Astrocyte (in vitro differentiated cells and primary cell): ENCODE data around the gene BCAS2. TPM values are rescaled to one million over a fixed set of nuclear protein-coding genes. Genes with fewer than 3 reads are reported as not detected.
"Not testable (repeated sequence)": the region's sequence is repeated elsewhere in the genome, so short reads cannot be mapped to it uniquely, and the experiment has no call there.

Experiments
- DNase-seq: peaks from one replicate; pipeline ENCODE4 v3.0.0-alpha.2; 2010; ENCODE audit warnings: low read depth
- FAIRE-seq: peaks from 2 replicates; lab custom pipeline; 2011; peaks lifted over from hg19 to GRCh38; lab: Jason Lieb, UNC
- H2AFZ ChIP-seq: 2 replicates; pipeline ENCODE4 v1.6.0; 2012; ENCODE audit warnings: low read depth, low read length, inconsistent platforms
- H3K27ac ChIP-seq: 2 replicates; pipeline ENCODE4 v1.5.1; 2011; ENCODE audit warnings: low read depth, low read length, inconsistent platforms
- H3K27me3 ChIP-seq: 2 replicates; pipeline ENCODE4 v1.6.0; 2011; ENCODE audit warnings: low read length, inconsistent platforms; ENCODE audit not compliant: insufficient read depth
- H3K36me3 ChIP-seq: 2 replicates; pipeline ENCODE4 v1.5.1; 2011; ENCODE audit warnings: low read length, inconsistent platforms; ENCODE audit not compliant: insufficient read depth
- H3K4me1 ChIP-seq: 2 replicates; pipeline ENCODE4 v1.5.1; 2011; ENCODE audit warnings: low read length, inconsistent platforms; ENCODE audit not compliant: insufficient read depth
- H3K4me2 ChIP-seq: 2 replicates; pipeline ENCODE4 v1.6.0; 2012; ENCODE audit warnings: low read length, inconsistent platforms
- H3K4me3 ChIP-seq: 2 replicates; pipeline ENCODE4 v1.5.1; 2011; ENCODE audit warnings: low read depth, mild to moderate bottlenecking, low read length, inconsistent platforms; ENCODE audit not compliant: insufficient read depth
- H3K79me2 ChIP-seq: 2 replicates; pipeline ENCODE4 v1.6.0; 2012; ENCODE audit warnings: mild to moderate bottlenecking, low read length, inconsistent platforms; ENCODE audit not compliant: insufficient read depth
- H3K9ac ChIP-seq: 2 replicates; pipeline ENCODE4 v1.6.0; 2012; ENCODE audit warnings: mild to moderate bottlenecking, low read length, inconsistent platforms
- H3K9me3 ChIP-seq: 2 replicates; pipeline ENCODE4 v1.5.1; 2012; ENCODE audit warnings: low read depth, mild to moderate bottlenecking, low read length, inconsistent platforms; ENCODE audit not compliant: insufficient read depth
- H4K20me1 ChIP-seq: 2 replicates; pipeline ENCODE4 v1.6.0; 2012; ENCODE audit warnings: low read length, inconsistent platforms; ENCODE audit not compliant: insufficient read depth
- H3K27ac Mint-ChIP-seq: one replicate; pipeline ENCODE4 v1.8.0; 2021; ENCODE audit warnings: mild to moderate bottlenecking, mixed read lengths; ENCODE audit not compliant: unreplicated experiment
- H3K27me3 Mint-ChIP-seq: one replicate; pipeline ENCODE4 v1.8.0; 2021; ENCODE audit warnings: low read depth, mixed read lengths; ENCODE audit not compliant: unreplicated experiment
- H3K36me3 Mint-ChIP-seq: one replicate; pipeline ENCODE4 v1.8.0; 2021; ENCODE audit warnings: low read depth, mixed read lengths; ENCODE audit not compliant: unreplicated experiment
- H3K4me1 Mint-ChIP-seq: one replicate; pipeline ENCODE4 v1.8.0; 2021; ENCODE audit warnings: low read depth, mixed read lengths; ENCODE audit not compliant: unreplicated experiment
- H3K4me3 Mint-ChIP-seq: one replicate; pipeline ENCODE4 v1.8.0; 2021; ENCODE audit warnings: mild to moderate bottlenecking, moderate library complexity, mixed read lengths; ENCODE audit not compliant: unreplicated experiment
- H3K9me3 Mint-ChIP-seq: one replicate; pipeline ENCODE4 v1.8.0; 2021; ENCODE audit warnings: mild to moderate bottlenecking, mixed read lengths; ENCODE audit not compliant: unreplicated experiment
- EZH2 ChIP-seq: IDR thresholded peaks from 2 replicates; pipeline ENCODE4 v1.6.1; 2012; ENCODE audit warnings: mild to moderate bottlenecking, low read length, inconsistent platforms; ENCODE audit not compliant: insufficient read depth
- total RNA-seq: library from RNA; stranded (reverse); gene quantifications from 2 replicates; pipeline ENCODE4 v1.2.1, GENCODE V29; 2021
- TF ChIP-seq, protein P1 (sequence below): IDR thresholded peaks from 2 replicates; pipeline ENCODE4 v1.5.1; 2011; ENCODE audit warnings: low read depth, mild to moderate bottlenecking, inconsistent platforms, low read length, moderate library complexity; ENCODE audit not compliant: insufficient read depth

Gene BCAS2
- total RNA-seq, 1 donor from 2014 or later = 48.4 TPM

DNA sequence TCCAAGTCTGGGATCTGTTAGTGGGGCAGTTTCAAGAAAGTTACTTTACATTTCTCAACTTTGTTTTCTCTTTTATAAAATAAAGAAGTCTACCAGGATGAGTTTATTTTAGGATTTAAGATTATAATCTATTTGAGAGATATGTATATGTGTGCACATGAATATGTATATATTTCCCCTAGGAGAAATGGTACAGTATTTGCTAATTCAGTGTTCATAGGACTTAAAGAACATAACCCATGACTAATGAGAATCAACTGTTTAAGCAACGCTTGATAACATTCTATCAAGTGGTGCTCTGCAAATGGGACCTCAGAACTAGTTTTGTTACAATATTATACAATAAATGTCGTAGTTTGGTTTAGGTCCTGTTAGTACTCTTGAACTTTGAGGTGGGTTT lies 7.0 kb downstream of the BCAS2 start:
- no peaks in the 10 kb centered on the region for H3K27me3 Mint-ChIP-seq
- no peaks in the 10 kb centered on the region for H3K9me3 Mint-ChIP-seq
- TF ChIP-seq EZH2 = no peak
- TF ChIP-seq, protein P1, sequence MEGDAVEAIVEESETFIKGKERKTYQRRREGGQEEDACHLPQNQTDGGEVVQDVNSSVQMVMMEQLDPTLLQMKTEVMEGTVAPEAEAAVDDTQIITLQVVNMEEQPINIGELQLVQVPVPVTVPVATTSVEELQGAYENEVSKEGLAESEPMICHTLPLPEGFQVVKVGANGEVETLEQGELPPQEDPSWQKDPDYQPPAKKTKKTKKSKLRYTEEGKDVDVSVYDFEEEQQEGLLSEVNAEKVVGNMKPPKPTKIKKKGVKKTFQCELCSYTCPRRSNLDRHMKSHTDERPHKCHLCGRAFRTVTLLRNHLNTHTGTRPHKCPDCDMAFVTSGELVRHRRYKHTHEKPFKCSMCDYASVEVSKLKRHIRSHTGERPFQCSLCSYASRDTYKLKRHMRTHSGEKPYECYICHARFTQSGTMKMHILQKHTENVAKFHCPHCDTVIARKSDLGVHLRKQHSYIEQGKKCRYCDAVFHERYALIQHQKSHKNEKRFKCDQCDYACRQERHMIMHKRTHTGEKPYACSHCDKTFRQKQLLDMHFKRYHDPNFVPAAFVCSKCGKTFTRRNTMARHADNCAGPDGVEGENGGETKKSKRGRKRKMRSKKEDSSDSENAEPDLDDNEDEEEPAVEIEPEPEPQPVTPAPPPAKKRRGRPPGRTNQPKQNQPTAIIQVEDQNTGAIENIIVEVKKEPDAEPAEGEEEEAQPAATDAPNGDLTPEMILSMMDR = no peak

DNA sequence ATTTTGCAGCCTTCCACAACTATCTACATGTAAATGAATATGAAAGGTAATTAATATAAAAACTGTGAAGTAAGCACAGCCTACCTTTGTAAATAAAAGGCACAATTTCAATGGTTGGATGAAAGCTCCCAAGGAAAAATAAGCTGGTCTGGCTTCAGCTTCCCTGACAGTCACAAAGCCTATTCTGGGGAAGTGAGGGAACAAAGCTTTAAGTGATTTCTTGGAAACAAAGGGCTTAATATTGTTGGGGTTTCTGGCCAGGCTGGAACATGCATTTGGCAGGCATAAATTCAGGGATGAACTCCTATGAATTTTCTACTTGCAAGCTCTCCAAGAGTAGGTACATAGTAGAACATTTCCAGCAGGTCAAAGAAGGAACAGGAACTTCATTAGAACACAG lies 17.3 kb downstream of the BCAS2 start:
- peaks cover 22% of the 10 kb centered on the region for H3K36me3 Mint-ChIP-seq

More for the DNA sequence above, 7.0 kb downstream of the BCAS2 start:
- Histone ChIP-seq H3K4me3 (no peak overlapping the region), H3K9me3 (no peaks in the 10 kb centered on the region), H2AFZ (no peak overlapping the region), H3K9ac (no peak overlapping the region), H3K79me2 (peaks cover 18% of the 10 kb centered on the region), H3K27ac (no peak overlapping the region), H3K27me3 (no peaks in the 10 kb centered on the region), H3K36me3 (peaks cover 48% of the 10 kb centered on the region), H3K4me1 (no peaks in the 10 kb centered on the region), H4K20me1 (no peaks in the 10 kb centered on the region), H3K4me2 (no peak overlapping the region)
- DNase-seq = no peak
- Mint-ChIP-seq H3K27ac (no peak overlapping the region), H3K4me1 (no peaks in the 10 kb centered on the region), H3K4me3 (no peak overlapping the region), H3K36me3 (peaks cover 7% of the 10 kb centered on the region)
- no peak for FAIRE-seq

DNA sequence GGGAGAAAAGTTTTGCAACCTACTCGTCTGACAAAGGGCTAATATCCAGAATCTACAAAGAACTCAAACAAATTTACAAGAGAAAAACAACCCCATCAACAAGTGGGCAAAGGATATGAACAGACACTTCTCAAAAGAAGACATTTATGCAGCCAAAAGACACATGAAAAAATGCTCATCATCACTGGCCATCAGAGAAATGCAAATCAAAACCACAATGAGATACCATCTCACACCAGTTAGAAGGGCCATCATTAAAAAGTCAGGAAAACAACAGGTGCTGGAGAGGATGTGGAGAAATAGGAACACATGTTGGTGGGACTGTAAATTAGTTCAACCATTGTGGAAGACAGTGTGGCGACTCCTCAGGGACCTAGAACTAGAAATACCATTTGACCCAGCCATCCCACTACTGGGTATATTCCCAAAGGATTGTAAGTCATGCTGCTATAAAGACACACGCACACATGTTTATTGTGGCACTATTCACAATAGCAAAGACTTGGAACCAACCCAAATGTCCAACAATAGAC lies 18.4 kb downstream of the BCAS2 start:
- H2AFZ ChIP-seq, H3K4me2 ChIP-seq, H3K27ac Mint-ChIP-seq, H3K9me3 Mint-ChIP-seq, H3K79me2 ChIP-seq, H3K4me1 Mint-ChIP-seq, H3K27ac ChIP-seq, H3K27me3 ChIP-seq, DNase-seq, H3K9me3 ChIP-seq, FAIRE-seq, H3K4me1 ChIP-seq, H4K20me1 ChIP-seq, H3K4me3 ChIP-seq, H3K36me3 ChIP-seq, H3K9ac ChIP-seq, H3K27me3 Mint-ChIP-seq, H3K4me3 Mint-ChIP-seq: not testable (repeated sequence)
- H3K36me3 Mint-ChIP-seq = peaks cover 22% of the 10 kb centered on the region

More for the DNA sequence above, 17.3 kb downstream of the BCAS2 start:
- H3K4me3 ChIP-seq = no peak overlapping the region
- Mint-ChIP-seq H3K4me3 (no peak overlapping the region), H3K9me3 (no peaks in the 10 kb centered on the region), H3K27ac (no peak overlapping the region), H3K4me1 (no peaks in the 10 kb centered on the region), H3K27me3 (no peaks in the 10 kb centered on the region)
- no peaks in the 10 kb centered on the region for H3K9me3 ChIP-seq
- TF ChIP-seq EZH2 = no peak
- TF ChIP-seq, protein P1 = no peak
- H3K27ac ChIP-seq = no peak overlapping the region
- no peaks in the 10 kb centered on the region for H3K79me2 ChIP-seq
- H4K20me1 ChIP-seq = no peaks in the 10 kb centered on the region
- H3K36me3 ChIP-seq = peaks cover 11% of the 10 kb centered on the region
- FAIRE-seq (no peak), DNase-seq (no peak)
- H3K4me2 ChIP-seq = no peak overlapping the region
- H2AFZ ChIP-seq = no peak overlapping the region
- H3K9ac ChIP-seq = no peak overlapping the region
- H3K27me3 ChIP-seq = no peaks in the 10 kb centered on the region
- no peaks in the 10 kb centered on the region for H3K4me1 ChIP-seq
